HG02840 (cell line): ENCODE results near the gene KDM1A.
"Not testable (repeated sequence)": the region's sequence is repeated elsewhere in the genome, so short reads cannot be mapped to it uniquely, and the experiment has no call there.

Experiments
- ATAC-seq: cut with Tn5 transposase; IDR thresholded peaks from one replicate; pipeline ENCODE4 v1.9.1; 2021; ENCODE audit warnings: mild to moderate bottlenecking, moderate library complexity, moderate number of reproducible peaks; ENCODE audit not compliant: unreplicated experiment, low FRiP score

The KDM1A gene

DNA sequence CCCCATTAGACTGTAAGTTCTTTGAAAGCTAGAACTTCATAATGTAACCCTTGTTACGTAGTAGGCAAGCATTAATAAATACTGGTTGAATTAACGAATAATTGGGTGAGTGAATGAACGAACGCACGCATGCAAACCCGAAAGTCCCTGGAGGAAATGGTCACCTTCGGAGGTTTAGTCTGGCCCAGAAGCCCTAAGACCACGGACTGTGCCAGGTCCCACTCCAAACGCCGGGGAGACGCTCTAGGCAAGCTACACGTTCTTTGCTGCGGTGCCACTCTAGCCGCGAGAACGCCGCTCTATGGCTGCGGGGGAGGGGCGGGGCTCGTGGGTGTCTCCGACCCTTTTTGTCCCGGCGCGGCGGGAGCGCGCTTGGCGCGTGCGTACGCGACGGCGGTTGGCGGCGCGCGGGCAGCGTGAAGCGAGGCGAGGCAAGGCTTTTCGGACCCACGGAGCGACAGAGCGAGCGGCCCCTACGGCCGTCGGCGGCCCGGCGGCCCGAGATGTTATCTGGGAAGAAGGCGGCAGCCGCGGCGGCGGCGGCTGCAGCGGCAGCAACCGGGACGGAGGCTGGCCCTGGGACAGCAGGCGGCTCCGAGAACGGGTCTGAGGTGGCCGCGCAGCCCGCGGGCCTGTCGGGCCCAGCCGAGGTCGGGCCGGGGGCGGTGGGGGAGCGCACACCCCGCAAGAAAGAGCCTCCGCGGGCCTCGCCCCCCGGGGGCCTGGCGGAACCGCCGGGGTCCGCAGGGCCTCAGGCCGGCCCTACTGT is at the start of gene KDM1A:
Gene KDM1A (plus strand): TSS at position 375 of the 769 bp plus-strand sequence. CDS start 129 bp downstream, at position 504.
- peak; percentile 93 for ATAC-seq

DNA sequence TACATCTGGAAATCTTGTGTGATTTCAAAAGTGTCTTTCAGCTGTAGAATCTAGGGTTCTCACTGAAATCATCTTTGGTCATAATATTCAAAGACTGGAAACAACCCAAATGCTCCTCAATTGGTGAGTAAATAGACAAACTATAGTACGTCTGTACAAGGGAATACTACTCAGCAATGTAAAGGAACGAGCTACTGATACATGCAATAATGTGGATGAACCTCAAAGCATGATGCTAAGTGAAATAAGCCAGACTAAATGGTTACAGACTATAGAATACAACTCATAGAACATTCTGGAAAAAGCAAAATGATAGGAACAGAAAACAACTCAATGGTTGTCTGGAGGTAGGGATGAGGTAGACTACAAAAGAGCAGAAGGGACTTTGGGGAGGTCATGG is 49.2 kb upstream of the KDM1A start:
- no peak for ATAC-seq

DNA sequence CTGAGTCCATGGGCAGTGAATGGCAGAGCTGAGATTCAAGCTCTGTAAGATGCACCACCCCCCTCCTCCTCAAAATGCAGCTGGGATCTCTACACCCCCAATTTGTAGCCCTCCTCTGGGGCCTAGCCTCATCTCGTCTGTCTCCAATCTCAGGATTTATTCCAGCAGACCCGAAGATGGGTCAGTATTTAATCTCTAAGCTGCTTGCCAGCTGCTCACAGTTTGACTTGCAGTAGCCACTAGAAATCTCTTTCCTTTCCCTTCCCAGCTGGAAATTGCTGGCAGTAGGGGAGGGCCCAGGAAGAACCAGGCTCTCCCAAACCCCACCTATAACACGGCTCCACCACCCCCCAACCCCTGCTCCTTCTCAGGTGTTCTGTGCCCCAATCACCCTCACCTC is 48.1 kb upstream of the KDM1A start:
- no peak for ATAC-seq

DNA sequence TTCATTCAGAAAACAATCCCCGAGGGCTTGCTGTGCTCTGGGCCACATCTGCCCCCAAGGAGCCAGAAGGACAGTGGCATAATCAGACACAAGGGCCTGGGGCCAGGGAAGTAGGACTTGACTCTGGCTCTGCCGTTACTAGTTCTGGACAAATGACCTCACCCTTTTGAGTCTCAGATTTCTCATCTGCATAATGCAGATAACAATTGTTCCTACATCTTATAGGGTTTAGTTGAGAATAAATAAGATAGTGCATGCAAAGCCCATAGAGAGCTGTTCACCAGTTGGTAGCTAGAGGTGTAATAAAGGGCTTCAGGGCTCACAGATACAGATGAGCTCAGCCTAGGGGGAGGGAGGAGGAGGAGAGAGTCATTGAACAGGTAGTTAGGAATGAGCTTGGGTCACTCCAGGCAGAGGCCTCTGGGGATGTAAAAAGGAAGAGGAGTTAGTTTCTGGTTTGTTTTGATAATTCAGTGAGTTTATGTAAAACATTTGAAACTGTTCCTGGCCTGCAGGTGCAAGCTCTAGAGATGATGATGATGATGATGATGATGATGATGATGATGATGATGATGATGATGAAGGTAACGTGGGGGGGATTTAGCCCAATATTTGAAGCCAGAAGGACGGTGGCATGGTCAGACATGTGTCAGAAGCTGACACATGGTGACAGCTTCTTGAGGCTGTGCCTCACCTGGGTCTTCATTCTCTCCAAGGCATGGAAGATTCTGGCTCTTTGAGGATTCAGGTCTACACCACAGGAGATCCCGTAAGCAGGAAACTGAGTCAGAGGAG is 47.5 kb upstream of the KDM1A start:
- ATAC-seq: no peak

DNA sequence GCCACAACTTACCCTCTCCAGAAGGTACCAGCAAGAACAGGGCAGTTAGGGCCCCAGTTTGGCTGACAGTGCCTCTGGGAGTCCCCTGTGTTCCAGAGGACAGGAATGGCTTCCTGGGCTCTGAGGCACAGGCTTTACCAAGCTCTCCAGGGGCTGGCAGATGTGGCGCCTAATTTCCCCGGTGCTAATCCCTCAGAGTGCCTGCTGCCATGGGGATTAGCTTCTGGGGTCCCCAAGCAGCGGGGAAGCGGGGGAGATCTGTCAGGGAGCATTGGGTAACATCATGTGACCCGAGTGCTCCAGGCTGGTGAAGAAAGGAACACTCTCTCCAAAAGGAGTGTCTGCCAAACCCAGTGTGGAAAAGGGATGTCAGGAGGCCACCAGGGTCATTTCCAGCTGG is 46.5 kb upstream of the KDM1A start, which contains the start of gene LACTBL1:
Gene LACTBL1 (minus strand): TSS at position 107 of the 400 bp plus-strand sequence. CDS start 550 bp downstream, outside the sequence.
- no peak for ATAC-seq

DNA sequence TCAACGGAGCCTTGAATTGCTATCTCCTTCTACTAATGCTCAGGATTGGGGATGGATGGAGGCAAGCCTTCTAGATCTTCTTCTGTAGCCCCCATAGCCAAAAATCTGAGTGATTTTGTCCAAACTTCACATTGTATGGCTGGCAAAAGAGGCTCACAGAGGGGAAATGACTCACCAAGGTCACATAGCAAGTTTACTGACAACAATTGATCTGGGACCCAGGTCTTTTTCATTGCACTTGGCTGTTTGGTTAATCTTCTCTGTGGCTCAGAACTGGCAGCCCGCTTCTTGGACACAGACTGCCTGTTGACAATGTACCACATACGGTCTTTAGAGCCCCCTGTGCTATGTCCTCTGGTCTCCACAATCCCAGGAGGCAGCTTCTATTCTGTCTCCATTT is 43.6 kb upstream of the KDM1A start:
- no peak for ATAC-seq

DNA sequence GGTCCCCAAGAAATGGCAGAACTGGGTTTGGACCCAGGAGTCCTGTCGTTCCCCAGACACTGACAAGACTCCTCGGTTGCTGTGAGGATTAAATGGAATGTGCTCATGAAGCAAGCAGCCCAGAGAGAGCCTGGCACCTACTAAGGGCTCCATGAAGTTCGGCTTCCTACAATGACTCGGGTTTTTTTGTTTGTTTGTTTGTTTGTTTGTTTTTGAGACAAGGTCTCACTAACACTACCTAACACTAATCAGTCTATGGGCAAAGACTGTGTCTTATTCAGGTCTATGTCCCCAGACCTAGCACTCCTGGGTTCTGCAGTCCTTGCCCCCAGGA is 43.2 kb upstream of the KDM1A start:
- no peak for ATAC-seq

DNA sequence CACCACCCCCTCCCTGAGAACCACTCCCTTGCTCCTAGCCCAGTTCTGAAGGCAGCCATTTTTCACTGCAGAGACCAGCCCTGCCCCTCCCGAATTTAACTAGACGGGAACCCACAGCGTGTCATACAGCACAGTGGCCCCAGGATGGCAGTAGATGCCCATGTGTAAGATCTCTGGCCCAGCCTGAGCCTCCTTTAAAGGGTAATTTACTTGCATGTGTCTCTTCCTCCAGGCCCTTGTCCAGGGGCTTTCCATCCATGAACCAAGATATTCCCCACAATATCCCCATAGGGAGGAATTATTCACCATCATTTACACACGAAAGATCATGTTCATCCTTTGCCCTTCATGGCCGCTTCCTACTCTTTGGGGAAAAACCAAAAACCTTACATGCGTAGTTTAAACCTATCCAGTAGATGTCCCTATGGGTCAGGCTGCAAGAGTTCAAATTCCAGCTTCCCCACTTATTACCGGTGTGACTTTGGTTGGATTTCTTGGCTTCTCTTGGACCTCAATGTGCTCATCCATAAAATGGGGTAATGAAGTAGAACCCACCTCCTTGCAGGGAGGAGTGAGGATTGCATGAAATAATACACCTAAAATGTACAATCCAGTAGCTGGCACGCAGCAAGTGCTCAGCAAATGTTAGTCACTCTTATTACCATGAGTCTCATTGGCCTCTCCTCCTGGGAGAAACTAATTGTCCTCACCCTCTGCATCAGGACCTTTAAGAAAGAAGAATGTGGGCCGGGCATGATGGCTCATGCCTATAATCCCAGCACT is 42.6 kb upstream of the KDM1A start:
- ATAC-seq: no peak

DNA sequence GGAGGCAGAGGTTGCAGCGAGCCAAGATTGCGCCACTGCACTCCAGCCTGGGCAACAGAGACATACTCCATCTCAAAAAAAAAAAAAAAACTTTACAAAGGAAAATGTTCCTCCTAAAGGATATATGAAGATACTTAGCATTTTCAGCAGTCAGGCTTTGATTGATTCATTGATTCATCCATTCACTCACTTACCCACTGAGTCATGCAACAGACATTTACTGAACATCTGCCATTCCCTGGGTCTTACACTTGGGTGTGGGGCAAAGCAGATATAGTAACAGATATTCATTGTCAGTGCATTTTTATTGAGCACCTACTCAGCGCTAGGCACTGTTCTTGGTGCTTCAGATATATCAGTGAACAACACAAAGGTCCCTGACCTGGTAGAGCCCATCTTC is 41.0 kb upstream of the KDM1A start:
- ATAC-seq: no peak

DNA sequence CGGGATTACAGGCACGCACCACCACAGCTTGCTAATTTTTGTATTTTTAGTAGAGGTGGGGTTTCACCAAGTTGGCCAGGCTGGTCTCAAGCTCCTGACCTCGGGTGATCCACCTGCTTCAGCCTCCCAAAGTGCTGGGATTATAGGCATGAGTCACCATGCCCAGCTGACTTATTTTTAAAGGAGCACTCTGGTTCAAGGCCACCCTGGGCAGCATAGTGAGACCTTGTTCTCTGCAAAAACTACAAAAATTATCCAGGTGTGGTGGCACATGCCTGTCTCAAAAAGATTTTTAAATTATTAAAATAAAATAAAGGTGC is 38.8 kb upstream of the KDM1A start:
- ATAC-seq: not testable (repeated sequence)

DNA sequence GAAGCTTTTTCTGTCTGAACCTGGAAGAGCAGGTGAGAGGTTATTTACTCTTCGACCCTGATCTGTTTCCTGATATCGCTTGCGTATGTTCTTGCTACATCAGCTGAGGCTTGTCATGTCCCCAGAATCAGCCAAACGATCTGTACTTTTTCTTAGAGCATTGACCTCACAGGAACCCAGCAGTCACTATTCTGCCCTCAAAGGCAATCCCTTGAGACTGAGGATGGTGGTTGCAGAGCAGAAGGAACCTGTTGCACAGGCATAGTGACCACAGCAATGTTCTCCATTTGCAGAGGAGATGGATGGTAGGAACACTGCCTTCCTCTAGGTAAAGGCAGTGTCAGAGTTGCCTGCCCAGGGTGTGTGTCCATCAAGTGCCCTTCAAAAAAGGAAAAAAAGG is 35.3 kb upstream of the KDM1A start:
- no peak for ATAC-seq

DNA sequence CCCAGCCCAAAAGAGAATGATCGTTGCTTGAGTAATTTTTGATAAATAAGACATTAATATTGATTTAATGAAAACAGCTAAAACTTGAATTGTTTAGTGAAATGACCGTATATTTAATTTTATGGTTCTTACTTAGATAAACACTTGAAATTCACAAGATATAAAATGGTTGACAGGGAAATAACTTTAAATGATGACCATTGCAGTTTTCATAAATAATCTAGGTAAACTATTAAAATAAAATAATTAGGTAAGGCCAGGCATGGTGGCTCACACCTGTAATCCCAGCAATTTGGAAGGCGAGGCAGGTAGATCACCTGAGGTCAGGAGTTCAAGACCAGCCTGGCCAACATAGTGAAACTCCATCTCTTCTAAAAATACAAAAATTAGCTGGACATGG is 26.9 kb upstream of the KDM1A start:
- not testable (repeated sequence) for ATAC-seq

DNA sequence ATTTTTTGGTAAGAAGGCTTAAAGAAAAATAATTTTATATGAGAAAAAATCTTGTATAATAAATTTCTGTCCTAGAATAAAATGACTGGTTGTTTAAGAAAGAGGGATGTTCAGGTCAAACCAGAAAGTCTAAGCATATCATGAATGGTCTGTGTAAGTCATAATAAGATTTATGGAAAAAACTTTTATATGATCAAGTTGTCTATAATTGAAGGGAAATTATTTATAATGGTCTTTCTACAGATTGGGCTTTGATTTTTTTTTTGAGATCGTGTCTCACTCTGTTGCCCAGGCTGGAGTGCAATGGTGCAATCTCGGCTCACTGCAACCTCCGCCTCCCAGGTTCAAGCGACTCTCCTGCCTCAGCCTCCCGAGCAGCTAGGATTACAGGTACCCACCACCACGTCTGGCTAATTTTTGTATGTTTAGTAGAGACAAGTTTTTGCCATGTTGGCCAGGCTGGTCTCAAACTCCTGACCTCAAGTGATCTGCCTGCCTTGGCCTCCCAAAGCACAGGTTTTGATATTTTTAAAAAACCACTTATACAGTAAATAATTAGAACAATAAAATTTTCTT is 26.0 kb upstream of the KDM1A start:
- ATAC-seq: not testable (repeated sequence)

DNA sequence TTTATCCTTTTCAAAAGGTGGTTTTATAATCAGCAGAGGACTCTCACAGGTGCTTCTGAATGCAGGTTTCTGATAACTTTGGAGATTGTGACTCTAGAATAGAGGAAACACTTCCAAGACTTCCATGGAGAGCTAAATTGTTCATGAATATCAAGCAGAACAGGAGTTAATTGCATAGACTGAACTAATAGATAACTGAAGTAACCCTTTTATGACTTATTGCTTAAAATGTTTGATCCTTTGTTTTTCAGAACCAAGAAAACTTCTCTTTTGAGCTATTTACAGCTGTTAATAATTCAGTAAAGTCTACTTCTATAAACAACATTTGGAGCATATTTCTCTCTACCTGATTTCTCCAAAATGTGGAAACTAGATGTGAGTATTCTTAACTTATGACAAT is 23.5 kb upstream of the KDM1A start:
- no peak for ATAC-seq

DNA sequence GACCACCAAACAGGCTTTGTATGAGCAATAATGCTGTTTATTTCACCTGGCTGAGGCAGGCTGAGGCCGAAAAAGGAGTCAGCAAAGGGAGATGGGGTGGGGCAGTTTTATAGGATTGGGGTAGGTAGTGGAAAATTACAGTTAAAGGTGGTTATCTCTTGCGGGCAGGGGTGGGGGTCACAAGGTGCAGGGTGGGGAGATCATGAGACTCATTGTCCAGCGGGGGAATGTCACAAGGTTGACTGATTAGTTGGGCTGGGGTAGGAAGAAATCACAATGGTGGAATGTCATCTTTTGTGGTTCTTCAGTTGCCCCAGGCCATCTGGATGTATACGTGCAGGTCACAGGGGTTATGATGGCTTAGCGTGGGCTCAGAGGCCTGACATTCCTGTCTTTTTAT is 21.7 kb upstream of the KDM1A start:
- not testable (repeated sequence) for ATAC-seq

DNA sequence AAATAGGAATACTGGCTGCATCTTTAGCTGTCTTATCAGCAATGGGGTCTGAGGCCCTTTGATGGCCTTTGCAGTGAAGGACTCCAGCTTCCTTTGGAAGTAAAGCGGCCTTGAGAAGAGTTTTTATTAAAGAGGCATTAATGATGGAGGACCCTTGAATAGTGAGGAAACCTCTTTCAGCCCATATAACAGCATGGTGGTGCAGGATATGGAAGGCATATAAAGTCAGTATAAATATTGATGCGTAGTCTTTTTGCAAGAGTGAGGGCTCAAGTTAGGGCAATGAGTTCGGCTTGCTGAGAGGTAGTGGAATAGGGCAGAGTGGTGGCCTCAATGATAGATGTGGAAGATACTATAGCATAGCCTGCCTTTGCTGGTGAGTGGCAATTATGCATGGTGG is 19.1 kb upstream of the KDM1A start:
- not testable (repeated sequence) for ATAC-seq

DNA sequence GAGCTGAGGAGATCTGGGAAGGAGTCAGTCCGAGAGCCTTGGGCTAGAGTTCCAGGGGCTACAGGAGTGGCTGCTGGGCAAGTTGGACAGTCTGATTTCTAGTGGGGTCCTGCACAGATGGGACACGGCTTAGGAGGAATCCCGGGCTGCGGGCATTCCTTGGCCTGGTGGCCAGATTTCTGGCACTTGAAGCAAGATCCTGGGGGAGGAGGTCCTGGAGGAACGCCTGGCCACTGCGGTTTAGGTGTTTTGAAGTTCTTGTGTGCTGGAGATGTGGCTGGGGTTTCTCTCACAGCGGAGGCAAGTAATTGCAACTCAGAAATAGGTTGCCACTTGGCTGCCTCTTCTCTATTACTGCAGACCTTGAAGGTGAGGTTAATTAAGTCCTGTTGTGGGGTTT is 17.1 kb upstream of the KDM1A start:
- not testable (repeated sequence) for ATAC-seq

DNA sequence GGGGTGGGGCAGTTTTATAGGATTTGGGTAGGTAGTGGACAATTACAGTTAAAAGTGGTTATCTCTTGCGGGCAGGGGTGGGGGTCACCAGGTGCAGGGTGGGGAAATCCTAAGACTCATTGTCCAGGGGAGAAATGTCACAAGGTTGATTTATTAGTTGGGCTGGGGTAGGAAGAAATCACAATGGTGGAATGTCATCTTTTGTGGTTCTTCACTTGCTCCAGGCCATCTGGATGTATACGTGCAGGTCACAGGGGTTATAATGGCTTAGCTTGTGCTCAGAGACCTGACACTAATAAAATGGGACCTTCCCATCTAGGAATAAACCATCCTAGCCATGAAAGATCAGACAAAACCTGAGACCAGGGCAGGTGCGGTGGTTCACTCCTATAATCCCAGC is 15.2 kb upstream of the KDM1A start:
- ATAC-seq: no peak

DNA sequence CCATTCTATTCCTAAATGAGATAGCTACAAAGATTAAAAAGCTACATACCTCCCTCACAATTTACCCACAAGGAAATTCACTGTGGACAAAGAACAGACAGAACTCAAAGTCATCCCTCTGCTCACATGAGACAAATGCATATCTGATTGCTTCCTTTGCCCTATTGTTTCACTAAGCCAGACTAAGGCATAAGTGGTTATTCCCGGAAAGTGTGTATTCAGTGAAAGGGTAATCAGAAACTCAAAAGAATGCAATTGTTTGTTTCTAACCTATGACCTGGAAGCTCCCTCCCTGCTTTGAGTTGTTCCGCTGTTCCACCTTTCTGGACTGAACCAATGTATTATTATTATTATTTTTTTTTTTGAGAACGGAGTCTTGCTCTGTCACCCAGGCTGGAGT is 14.5 kb upstream of the KDM1A start:
- not testable (repeated sequence) for ATAC-seq

DNA sequence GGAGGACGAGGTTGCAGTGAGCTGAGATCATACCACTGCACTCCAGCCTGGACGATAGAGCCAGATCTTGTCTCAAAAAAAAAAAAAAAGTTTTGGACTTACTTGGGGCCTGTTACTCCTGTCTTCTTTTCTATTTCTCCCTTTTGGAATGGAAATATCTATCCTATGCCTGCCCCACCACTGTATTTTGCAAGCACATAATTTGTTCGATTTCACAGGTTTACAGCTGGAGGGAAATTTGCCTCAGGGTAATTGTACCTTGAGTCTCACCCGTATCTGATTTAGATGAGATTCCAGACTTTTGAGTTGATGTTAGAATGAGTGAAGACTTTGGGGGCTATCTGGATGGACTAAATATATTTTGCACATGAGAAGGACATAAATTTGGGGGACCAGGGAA is 12.2 kb upstream of the KDM1A start:
- no peak for ATAC-seq

DNA sequence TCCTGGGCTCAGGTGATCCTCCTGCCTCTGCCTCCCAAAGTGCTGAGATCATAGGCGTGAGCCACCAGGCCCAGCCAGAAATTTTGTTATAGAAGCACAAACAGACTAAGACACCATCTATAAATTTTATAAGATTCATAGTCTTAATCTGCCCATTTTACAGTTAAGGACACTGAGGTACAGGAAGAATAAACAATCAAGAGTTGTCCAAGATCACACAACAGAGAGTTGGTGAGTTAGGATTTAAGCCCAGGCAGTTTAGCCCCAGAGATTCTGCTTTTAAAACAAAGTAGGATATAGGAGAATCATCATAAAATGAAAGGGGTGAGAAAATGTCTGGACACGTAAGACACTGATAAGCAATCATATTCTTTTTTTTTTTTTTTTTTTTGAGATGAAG is 10.4 kb upstream of the KDM1A start:
- ATAC-seq: no peak
